ENCODE results near the gene CDT1.

Gene CDT1

DNA sequence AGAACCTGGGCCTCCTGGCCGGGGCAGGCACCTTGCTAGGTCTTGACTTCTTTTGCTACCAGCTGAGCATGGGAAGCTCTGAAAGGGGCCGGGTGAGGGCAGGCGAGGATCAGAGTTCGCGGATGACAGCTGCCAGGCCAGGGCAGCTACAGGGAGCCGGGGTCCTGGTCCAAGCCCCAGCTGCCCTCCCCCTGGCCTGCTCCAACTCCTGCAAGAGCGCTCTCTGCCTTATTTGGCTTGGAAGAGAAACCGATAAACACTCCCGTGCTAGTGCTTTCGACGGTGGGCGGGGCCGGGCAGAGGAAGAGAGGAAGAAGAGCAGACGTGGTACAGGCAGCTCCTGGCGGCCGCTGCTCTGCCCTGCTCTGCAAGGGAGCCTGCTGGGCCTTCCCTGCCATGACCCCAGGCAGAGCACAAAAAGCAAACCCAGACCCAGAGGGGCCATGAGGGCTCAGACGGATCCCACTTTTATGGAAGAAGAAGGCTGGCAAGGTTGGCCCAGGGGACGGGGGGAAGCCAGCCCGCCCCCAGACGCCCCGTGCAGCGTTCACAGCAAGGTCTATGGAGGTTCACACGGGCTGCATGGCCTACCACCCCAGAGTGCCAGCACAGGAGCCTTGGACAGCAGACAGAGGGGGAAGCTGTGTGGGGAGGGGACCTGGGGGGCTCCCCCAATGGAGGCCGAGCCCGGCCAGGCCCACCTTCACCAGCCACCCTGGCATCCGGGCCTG, 44.2 kb upstream of the CDT1 start:
- no peak for TF ChIP-seq CTCF (IDR thresholded peaks at IDR 0.05; ENCODE audit: borderline replicate concordance, insufficient read depth, low read depth, low read length)

DNA sequence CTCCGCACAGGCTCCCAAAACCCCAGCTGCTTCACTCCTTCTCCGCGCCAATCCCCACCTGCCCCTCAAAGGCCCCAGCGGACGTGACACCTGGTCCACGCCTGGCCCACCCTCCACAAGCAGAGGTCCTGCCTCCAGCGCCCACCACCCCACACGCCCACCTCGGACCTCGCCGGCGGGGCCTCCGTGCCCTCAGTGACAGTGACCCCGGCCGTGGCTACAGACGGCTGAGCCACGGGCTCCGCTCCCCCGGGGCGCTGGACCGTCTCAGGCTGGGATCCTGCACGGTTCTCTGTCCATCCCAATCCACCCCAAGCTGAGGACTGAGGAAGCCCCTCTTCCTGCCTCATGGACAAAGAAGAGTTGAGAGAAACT, 43.6 kb upstream of the CDT1 start:
- no peak overlapping the region for H3K4me3 ChIP-seq (ENCODE audit: low read depth, low read length)
- no peak for TF ChIP-seq CTCF (IDR thresholded peaks at IDR 0.05; ENCODE audit: borderline replicate concordance, insufficient read depth, low read depth, low read length)

More for the DNA sequence above, 44.2 kb upstream of the CDT1 start:
- H3K4me3 ChIP-seq (ENCODE audit: low read depth, low read length), result no peak overlapping the region

GRCh38 chr16:88760424-88761142, 43.0 kb upstream of the CDT1 start:
- no peak overlapping the region for H3K4me3 ChIP-seq (ENCODE audit: low read depth, low read length)

DNA sequence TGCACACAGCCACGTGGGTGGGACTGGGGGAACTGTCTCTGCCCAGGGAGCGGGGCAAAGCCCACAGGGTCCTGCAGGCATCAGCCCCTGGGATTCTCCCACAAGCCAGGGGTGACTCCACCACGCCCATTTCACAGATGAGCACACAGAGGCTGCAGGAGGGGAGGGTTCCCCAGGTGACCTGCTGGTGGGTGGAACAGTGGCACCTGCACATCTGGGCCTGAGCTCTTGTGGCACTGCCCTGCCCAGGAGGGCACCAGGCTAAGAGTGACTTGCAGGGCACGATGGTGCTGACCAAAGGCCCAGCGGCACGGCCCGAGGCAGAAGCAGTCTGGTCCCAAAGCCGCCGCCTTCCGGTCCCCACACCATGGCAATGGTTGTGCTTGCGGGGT, 42.5 kb upstream of the CDT1 start:
- no peak overlapping the region for H3K4me3 ChIP-seq (ENCODE audit: low read depth, low read length)
- TF ChIP-seq CTCF (IDR thresholded peaks at IDR 0.05; ENCODE audit: borderline replicate concordance, insufficient read depth, low read depth, low read length), result no peak

More at GRCh38 chr16:88760424-88761142, 43.0 kb upstream of the CDT1 start:
- no peak for TF ChIP-seq CTCF (IDR thresholded peaks at IDR 0.05; ENCODE audit: borderline replicate concordance, insufficient read depth, low read depth, low read length)

DNA sequence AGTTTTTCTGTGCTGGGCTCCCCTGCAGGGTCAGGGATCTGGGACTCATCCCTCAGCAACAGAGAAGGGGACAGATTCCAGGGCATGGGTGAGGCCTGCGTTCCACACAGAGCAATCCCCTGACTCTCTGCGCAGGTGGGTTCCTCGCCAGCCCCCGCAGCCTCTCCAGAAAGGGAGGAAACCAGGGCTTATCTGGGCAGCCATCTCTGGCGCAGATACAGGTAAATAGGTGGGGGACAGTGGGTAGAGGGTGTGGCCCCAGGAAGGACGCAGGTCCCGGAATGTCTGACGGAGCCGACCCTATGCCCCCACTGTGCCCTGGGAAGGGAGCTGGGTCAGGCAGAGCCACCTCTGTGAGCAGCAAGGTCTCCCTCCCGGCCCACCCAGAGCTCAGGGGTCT, 41.8 kb upstream of the CDT1 start:
- TF ChIP-seq CTCF (IDR thresholded peaks at IDR 0.05; ENCODE audit: borderline replicate concordance, insufficient read depth, low read depth, low read length), result no peak

GRCh38 chr16:88762258-88762870, 41.2 kb upstream of the CDT1 start:
- TF ChIP-seq CTCF (IDR thresholded peaks at IDR 0.05; ENCODE audit: borderline replicate concordance, insufficient read depth, low read depth, low read length), result no peak
- no peak overlapping the region for H3K4me3 ChIP-seq (ENCODE audit: low read depth, low read length)

More for the DNA sequence above, 41.8 kb upstream of the CDT1 start:
- H3K4me3 ChIP-seq (ENCODE audit: low read depth, low read length), result no peak overlapping the region
